ENCODE measurements around the gene NECTIN2.

DNA sequence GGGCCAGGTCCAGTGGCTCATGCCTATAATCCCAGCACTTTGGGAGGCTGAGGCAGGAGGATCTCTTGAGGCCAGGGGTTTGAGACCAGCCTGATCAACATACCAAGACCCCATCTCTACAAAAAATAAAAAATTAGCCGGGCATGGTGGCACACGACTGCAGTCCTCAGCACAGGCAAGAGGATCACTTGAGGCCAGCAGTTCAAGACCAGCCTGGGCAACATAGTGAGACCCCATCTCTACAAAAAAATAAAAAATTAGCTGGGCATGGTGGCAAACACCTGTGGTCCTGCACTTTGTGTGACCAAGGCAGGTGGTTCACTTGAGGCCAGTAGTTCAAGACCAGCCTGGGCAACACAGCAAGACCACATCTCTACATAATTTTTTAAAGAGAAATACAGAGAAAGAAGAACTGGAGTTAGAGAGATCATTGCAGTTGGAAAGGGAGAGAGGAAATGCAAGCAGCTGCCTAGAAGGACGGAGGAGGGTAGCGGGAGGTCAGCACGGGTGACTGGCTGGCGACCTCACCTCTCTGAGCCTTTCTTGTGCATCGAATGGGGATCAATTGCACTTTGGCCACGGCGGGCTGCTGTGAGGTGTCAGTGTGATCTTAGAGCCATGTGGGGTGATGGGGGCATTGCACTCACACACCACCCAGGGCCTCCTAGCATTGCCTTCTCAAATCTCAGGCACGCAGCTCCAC is 23.3 kb upstream of the NECTIN2 start:
- TF ChIP-seq POLR2A (IDR thresholded peaks at IDR 0.05), result no peak
- TF ChIP-seq, protein P1, sequence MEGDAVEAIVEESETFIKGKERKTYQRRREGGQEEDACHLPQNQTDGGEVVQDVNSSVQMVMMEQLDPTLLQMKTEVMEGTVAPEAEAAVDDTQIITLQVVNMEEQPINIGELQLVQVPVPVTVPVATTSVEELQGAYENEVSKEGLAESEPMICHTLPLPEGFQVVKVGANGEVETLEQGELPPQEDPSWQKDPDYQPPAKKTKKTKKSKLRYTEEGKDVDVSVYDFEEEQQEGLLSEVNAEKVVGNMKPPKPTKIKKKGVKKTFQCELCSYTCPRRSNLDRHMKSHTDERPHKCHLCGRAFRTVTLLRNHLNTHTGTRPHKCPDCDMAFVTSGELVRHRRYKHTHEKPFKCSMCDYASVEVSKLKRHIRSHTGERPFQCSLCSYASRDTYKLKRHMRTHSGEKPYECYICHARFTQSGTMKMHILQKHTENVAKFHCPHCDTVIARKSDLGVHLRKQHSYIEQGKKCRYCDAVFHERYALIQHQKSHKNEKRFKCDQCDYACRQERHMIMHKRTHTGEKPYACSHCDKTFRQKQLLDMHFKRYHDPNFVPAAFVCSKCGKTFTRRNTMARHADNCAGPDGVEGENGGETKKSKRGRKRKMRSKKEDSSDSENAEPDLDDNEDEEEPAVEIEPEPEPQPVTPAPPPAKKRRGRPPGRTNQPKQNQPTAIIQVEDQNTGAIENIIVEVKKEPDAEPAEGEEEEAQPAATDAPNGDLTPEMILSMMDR (IDR thresholded peaks at IDR 0.05 in 8 of 11, conservative IDR thresholded peaks at IDR 0.05 in 3 of 11), result no peak
- no peak for TF ChIP-seq POLR2AphosphoS5 (IDR thresholded peaks at IDR 0.05)

Measured in spleen (tissue), 7 donors.